HCT116 (cell line): ENCODE measurements around the gene ATP2C1.

Experiments
- ELF1 ChIP-seq: IDR thresholded peaks from 2 replicates; pipeline ENCODE4 v1.6.1; 2012; ENCODE audit warnings: low read depth, borderline replicate concordance
- FOSL1 ChIP-seq: IDR thresholded peaks from 2 replicates; pipeline ENCODE4 v1.6.1; 2012; ENCODE audit warnings: low read depth
- REST ChIP-seq: IDR thresholded peaks from 2 replicates; pipeline ENCODE4 v1.6.1; 2012; ENCODE audit warnings: low read depth

GRCh38 chr3:130948929-130949328 lies 55.0 kb downstream of the ATP2C1 start:
- no peak for TF ChIP-seq ELF1
- TF ChIP-seq REST, result no peak
- no peak for TF ChIP-seq FOSL1
